ENCODE measurements around the gene SORBS2. TPM values are rescaled to one million over a fixed set of nuclear protein-coding genes. Genes with fewer than 3 reads are reported as not detected.

Gene SORBS2
- total and polyA plus RNA-seq, 2 of the 4 experiments (the other 2 are of a cell fraction) = 0.18 TPM; not detected in 1

GRCh38 chr4:185803022-185803421 is 9.0 kb downstream of the SORBS2 start:
- H2BK120ac ChIP-seq (ENCODE audit: low read depth, low read length) = no peak overlapping the region
- H3K14ac ChIP-seq (replicated peaks; ENCODE audit: low read depth, low read length) = no peak overlapping the region
- no peak overlapping the region for H3K56ac ChIP-seq (ENCODE audit: extremely low read depth, insufficient read depth, low read length)
- no peaks in the 10 kb centered on the region for H3K36me3 ChIP-seq (ENCODE audit: control insufficient read depth, insufficient read depth, low read length)
- H3K27ac ChIP-seq (ENCODE audit: insufficient read depth, low read length) = no peak overlapping the region
- H3K18ac ChIP-seq (ENCODE audit: low read depth, low read length) = no peak overlapping the region
- H3K9ac ChIP-seq (ENCODE audit: low read depth, low read length) = no peak overlapping the region
- no peak overlapping the region for H3K4me3 ChIP-seq (ENCODE audit: insufficient read depth, low read depth, low read length)
- H2AK9ac ChIP-seq (replicated peaks; ENCODE audit: low read depth, low read length, poor library complexity) = no peak overlapping the region
- no peak overlapping the region for H2AFZ ChIP-seq (replicated peaks; ENCODE audit: low read length, poor library complexity)
- no peak for ATAC-seq (ENCODE audit: low read depth)
- BruUV-seq (replicated peaks) = no TSS peak
- no peaks in the 10 kb centered on the region for H3K9me1 ChIP-seq (ENCODE audit: insufficient read depth, low read length)
- WGBS, 2 experiments (ENCODE audit: extremely low coverage in 2 of 2, insufficient read length in 1 of 2) = no CpG with 5 or more reads among the region's 4 CpGs
- intact Hi-C loops (cut with micrococcal nuclease) = no loop called here
- H3K4me1 ChIP-seq (ENCODE audit: control insufficient read depth, insufficient read depth, low read length) = no peaks in the 10 kb centered on the region
- no peaks in the 10 kb centered on the region for H4K20me1 ChIP-seq (ENCODE audit: insufficient read depth, low read length)
- H4K5ac ChIP-seq (ENCODE audit: low read depth, low read length) = no peak overlapping the region
- ChIA-PET CTCF (no interaction called here), POLR2A (ENCODE audit: unreplicated experiment) (no interaction called here)
- TF ChIP-seq CEBPB (IDR thresholded peaks at IDR 0.05; ENCODE audit: low read depth, low read length) (no peak), ELK1 (IDR thresholded peaks at IDR 0.05; ENCODE audit: borderline replicate concordance, low read depth, low read length) (no peak)
- H2BK15ac ChIP-seq (ENCODE audit: low read depth, low read length) = no peak overlapping the region
- no peak overlapping the region for H2BK5ac ChIP-seq (ENCODE audit: low read depth, low read length, poor library complexity, severe bottlenecking)
- no peak overlapping the region for H3K4ac ChIP-seq (ENCODE audit: low read depth, low read length)
- no peak overlapping the region for H4K8ac ChIP-seq (ENCODE audit: low read depth in 2 of 2, low read length in 2 of 2)
- no peak overlapping the region for H2BK20ac ChIP-seq (ENCODE audit: low read depth, low read length)
- DNase-seq = no peak
- no peak overlapping the region for H2AK5ac ChIP-seq (ENCODE audit: low read depth, low read length)
- in situ Hi-C loops (cut with MboI; ENCODE audit: low sequenced_read_pairs) = no loop called here
- no peak overlapping the region for H3K23ac ChIP-seq (ENCODE audit: low read depth, low read length)
- H3K9me3 ChIP-seq (ENCODE audit: control insufficient read depth, insufficient read depth, low read length) = no peaks in the 10 kb centered on the region
- no peaks in the 10 kb centered on the region for H3K79me1 ChIP-seq (ENCODE audit: low read depth in 1 of 2, low read length in 2 of 2)
- dilution Hi-C loops (cut with HindIII; ENCODE audit: low sequenced_read_pairs, unreplicated experiment) = no loop called here
- H4K91ac ChIP-seq (ENCODE audit: insufficient read depth, low read depth, low read length) = no peak overlapping the region
- peaks cover 6% of the 10 kb centered on the region; the same call in 1 of the 2 replicates for H3K27me3 ChIP-seq (ENCODE audit: control insufficient read depth, insufficient read depth, low read length)
- H3K4me2 ChIP-seq (ENCODE audit: low read depth, low read length) = no peak overlapping the region

Data from IMR-90 (cell line).